Measurements from ENCODE around the gene RAB44.

The RAB44 gene

GRCh38 chr6:36697481-36697903 is at the start of gene RAB44:
TSS of gene RAB44 (plus strand) at chr6:36697826. CDS start at chr6:36704236, 6,410 bp downstream.
- H3K27me3 ChIP-seq (ENCODE audit: insufficient read depth, low read length) = peaks cover 7% of the 10 kb centered on the region; the same call in 1 of the 2 replicates
- no peaks in the 10 kb centered on the region for H3K79me2 ChIP-seq (ENCODE audit: insufficient read depth, low read length)
- H3K4me3 ChIP-seq (ENCODE audit: low read depth, low read length, poor library complexity, severe bottlenecking) = no peak within 1 kb of the TSS
- no peak within 1 kb of the TSS for H3K27ac ChIP-seq (ENCODE audit: low read depth, low read length, poor library complexity, severe bottlenecking)
- H3K9me3 ChIP-seq (ENCODE audit: low read length) = 0 out of 2 replicates have a peak, but pooled peaks cover 6% of the 10 kb centered on the region
- H3K4me1 ChIP-seq (ENCODE audit: insufficient read depth, low read length, severe bottlenecking) = peaks cover 9% of the 10 kb centered on the region
- H3F3A ChIP-seq (ENCODE audit: insufficient read depth, low read length) = no peaks in the 10 kb centered on the region
- H3K9ac ChIP-seq (ENCODE audit: low read length) = no peak within 1 kb of the TSS
- H4K20me1 ChIP-seq (ENCODE audit: insufficient read depth, low read length) = no peaks in the 10 kb centered on the region
- no peak within 1 kb of the TSS for H3K4me2 ChIP-seq (ENCODE audit: low read length)
- TF ChIP-seq EZH2 (IDR thresholded peaks at IDR 0.05; ENCODE audit: borderline replicate concordance, low read length) (no peak), CTCF (IDR thresholded peaks at IDR 0.05; ENCODE audit: low read length) (no peak)
- no peaks in the 10 kb centered on the region for H3K9me2 ChIP-seq (ENCODE audit: low read depth, low read length)
- H3K36me3 ChIP-seq (ENCODE audit: insufficient read depth, low read length) = no peaks in the 10 kb centered on the region; the same call in 1 of the 2 replicates
- no peak within 1 kb of the TSS for H2AFZ ChIP-seq (ENCODE audit: low read length)

GRCh38 chr6:36649086-36649485 is 48.5 kb upstream of the RAB44 start:
- no peak overlapping the region for H3K4me2 ChIP-seq (ENCODE audit: low read length)
- H3K9me2 ChIP-seq (ENCODE audit: low read depth, low read length) = no peaks in the 10 kb centered on the region
- no peak overlapping the region for H2AFZ ChIP-seq (ENCODE audit: low read length)
- H3F3A ChIP-seq (ENCODE audit: insufficient read depth, low read length) = no peaks in the 10 kb centered on the region
- no peaks in the 10 kb centered on the region for H3K9me3 ChIP-seq (ENCODE audit: low read length)
- no peaks in the 10 kb centered on the region for H3K79me2 ChIP-seq (ENCODE audit: insufficient read depth, low read length)
- peaks cover 6% of the 10 kb centered on the region for H3K4me1 ChIP-seq (ENCODE audit: insufficient read depth, low read length, severe bottlenecking)
- no peak overlapping the region for H3K4me3 ChIP-seq (ENCODE audit: low read depth, low read length, poor library complexity, severe bottlenecking)
- no peak overlapping the region for H3K9ac ChIP-seq (ENCODE audit: low read length)
- H3K27me3 ChIP-seq (ENCODE audit: insufficient read depth, low read length) = no peaks in the 10 kb centered on the region
- H4K20me1 ChIP-seq (ENCODE audit: insufficient read depth, low read length) = no peaks in the 10 kb centered on the region
- TF ChIP-seq CTCF (IDR thresholded peaks at IDR 0.05; ENCODE audit: low read length) (no peak), EZH2 (IDR thresholded peaks at IDR 0.05; ENCODE audit: borderline replicate concordance, low read length) (no peak)
- no peaks in the 10 kb centered on the region for H3K36me3 ChIP-seq (ENCODE audit: insufficient read depth, low read length)
- no peak overlapping the region for H3K27ac ChIP-seq (ENCODE audit: low read depth, low read length, poor library complexity, severe bottlenecking)

- Histone ChIP-seq H3K79me2 (ENCODE audit: insufficient read depth, low read length) (no peaks in the 10 kb centered on the region), H3K9ac (ENCODE audit: low read length) (no peak overlapping the region), H4K20me1 (ENCODE audit: insufficient read depth, low read length) (no peaks in the 10 kb centered on the region), H3K36me3 (ENCODE audit: insufficient read depth, low read length) (no peaks in the 10 kb centered on the region), H2AFZ (ENCODE audit: low read length) (no peak overlapping the region), H3K27me3 (ENCODE audit: insufficient read depth, low read length) (no peaks in the 10 kb centered on the region), H3K4me1 (ENCODE audit: insufficient read depth, low read length, severe bottlenecking) (peaks cover 6% of the 10 kb centered on the region), H3F3A (ENCODE audit: insufficient read depth, low read length) (no peaks in the 10 kb centered on the region), H3K9me2 (ENCODE audit: low read depth, low read length) (no peaks in the 10 kb centered on the region), H3K4me3 (ENCODE audit: low read depth, low read length, poor library complexity, severe bottlenecking) (no peak overlapping the region), H3K4me2 (ENCODE audit: low read length) (no peak overlapping the region), H3K27ac (ENCODE audit: low read depth, low read length, poor library complexity, severe bottlenecking) (no peak overlapping the region), H3K9me3 (ENCODE audit: low read length) (no peaks in the 10 kb centered on the region)
- TF ChIP-seq EZH2 (IDR thresholded peaks at IDR 0.05; ENCODE audit: borderline replicate concordance, low read length) (no peak), CTCF (IDR thresholded peaks at IDR 0.05; ENCODE audit: low read length) (no peak)
Measured at GRCh38 chr6:36649701-36650484, 47.7 kb upstream of the RAB44 start.

Measured in OCI-LY1 (cell line).